T-cell (primary cell): Measurements from ENCODE around the gene TDRD10. TPM values are rescaled to one million over a fixed set of nuclear protein-coding genes. Genes with fewer than 3 reads are reported as not detected.

Source experiments
- ATAC-seq, 4 experiments: fragments of 200-7000 bp in 3 of 4; fragments of 150-1000 bp in 1 of 4; cut with Tn5 transposase; replicated peaks in 1 of 4; 1 replicate in 3 of 4; 2 replicates in 1 of 4; pipeline ENCODE4 v1.10.0; 2021; ENCODE audit warnings: moderate library complexity in 3 of 4, mild to moderate bottlenecking in 2 of 4, moderate number of reproducible peaks in 1 of 4
- CTCF ChIA-PET, 2 donors: fragments of 300-600 bp; sonication (Branson Sonifier 250); formaldehyde crosslinking; loops; one replicate each; lab custom pipeline; 2022; ENCODE audit warnings: antibody characterized with exemption in 2 of 2; lab: Charles Lee
- POLR2A ChIA-PET, 2 donors: fragments of 300-600 bp; sonication (Branson Sonifier 250); formaldehyde crosslinking; loops; one replicate each; lab custom pipeline; 2022; ENCODE audit warnings: antibody characterized with exemption in 2 of 2; lab: Charles Lee
- DNase-seq, 35 experiments: peaks; one replicate each; pipeline versions ENCODE4 v3.0.0 to v3.0.0-alpha.2; 2013 to 2023
- H3K27ac ChIP-seq: one replicate; pipeline ENCODE4 v1.5.1; 2013; ENCODE audit warnings: low read length
- H3K27me3 ChIP-seq, 2 experiments: replicated peaks in 1 of 2; 1 replicate in 1 of 2; 2 replicates in 1 of 2; pipeline versions ENCODE4 v1.6.1 to v1.7.0; 2013; ENCODE audit warnings: low read length in 1 of 2, mixed read lengths in 1 of 2; ENCODE audit not compliant: control insufficient read depth in 2 of 2, insufficient read depth in 2 of 2; ENCODE audit errors: extremely low read depth in 1 of 2
- H3K36me3 ChIP-seq, 2 donors: 1 replicate in 1 of 2; 2 replicates in 1 of 2; pipeline versions ENCODE4 v1.6.1 to v1.7.0; 2013; ENCODE audit warnings: low read length in 1 of 2; ENCODE audit not compliant: control insufficient read depth in 2 of 2, insufficient read depth in 1 of 2; ENCODE audit errors: extremely low read depth in 1 of 2
- H3K4me1 ChIP-seq, 2 experiments: 1 replicate in 1 of 2; 2 replicates in 1 of 2; pipeline versions ENCODE4 v1.6.1 to v1.7.0; 2013; ENCODE audit warnings: low read length in 2 of 2, mixed read lengths in 1 of 2; ENCODE audit not compliant: insufficient read depth in 2 of 2, control insufficient read depth in 1 of 2; ENCODE audit errors: extremely low read depth in 1 of 2
- H3K4me3 ChIP-seq, 2 donors: 1 replicate in 1 of 2; 2 replicates in 1 of 2; pipeline versions ENCODE4 v1.5.1 to v1.7.0; 2013; ENCODE audit warnings: mild to moderate bottlenecking in 2 of 2, low read length in 1 of 2, moderate library complexity in 1 of 2; ENCODE audit not compliant: control insufficient read depth in 1 of 2; ENCODE audit errors: extremely low read depth in 1 of 2
- H3K9me3 ChIP-seq: 2 replicates; pipeline ENCODE4 v1.7.0; 2013
- H3K27ac Mint-ChIP-seq, 2 donors: one replicate each; pipeline ENCODE4 v1.8.0; 2020 to 2021; ENCODE audit warnings: mild to moderate bottlenecking in 2 of 2, mixed read lengths in 2 of 2
- H3K27me3 Mint-ChIP-seq, 2 donors: one replicate each; pipeline ENCODE4 v1.8.0; 2021 to 2022; ENCODE audit warnings: mixed read lengths in 2 of 2
- H3K36me3 Mint-ChIP-seq: one replicate; pipeline ENCODE4 v1.8.0; 2021; ENCODE audit warnings: mixed read lengths
- H3K4me1 Mint-ChIP-seq, 3 donors: one replicate each; pipeline ENCODE4 v1.8.0; 2020 to 2022; ENCODE audit warnings: mixed read lengths in 3 of 3, mild to moderate bottlenecking in 1 of 3
- H3K4me3 Mint-ChIP-seq, 3 donors: one replicate each; pipeline ENCODE4 v1.8.0; 2020 to 2022; ENCODE audit warnings: mild to moderate bottlenecking in 3 of 3, mixed read lengths in 3 of 3, moderate library complexity in 3 of 3
- H3K9me3 Mint-ChIP-seq, 3 donors: one replicate each; pipeline ENCODE4 v1.8.0; 2020 to 2022; ENCODE audit warnings: mixed read lengths in 3 of 3
- WGBS: methylation state at CpG from one replicate; pipeline ENCODE4 v1.1.5; 2013; ENCODE audit warnings: missing lambda C conversion rate; ENCODE audit not compliant: insufficient coverage; 5-methylcytosine and 5-hydroxymethylcytosine counted together
- total RNA-seq, 35 experiments: library from RNA in 6 of 35; stranded (reverse) in 6 of 35; fragments of 120-200 nt in 1 of 35; gene quantifications; one replicate each; pipeline versions ENCODE4 v1.2.1 to v1.2.4 and lab custom pipeline; 2013 to 2026

TDRD10 gene
- total RNA-seq, 5 donors from 2014 or later (not counting 1 experiment from before 2014, with no cell fraction given): not detected

DNA sequence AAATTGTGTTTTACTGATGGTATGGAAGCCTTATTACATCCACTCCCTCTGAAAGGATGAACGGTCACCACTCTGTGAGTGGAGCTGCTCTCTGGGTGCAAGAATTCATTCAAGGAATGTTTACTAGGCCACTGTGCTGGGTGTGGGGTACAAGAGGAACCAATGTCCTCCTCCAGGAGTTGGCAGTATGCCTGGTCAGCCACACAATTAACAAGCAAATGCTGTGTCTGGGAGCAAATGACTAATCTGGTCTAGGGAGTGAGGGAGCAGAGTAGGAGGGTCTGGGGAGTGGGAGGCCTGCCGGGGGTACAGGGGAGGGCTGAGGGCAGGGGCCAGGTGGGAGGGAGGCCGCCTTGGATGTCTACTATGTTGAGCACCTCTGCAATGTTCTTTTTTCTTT lies 27.2 kb upstream of the TDRD10 start:
- H3K27me3 Mint-ChIP-seq: no peaks in the 10 kb centered on the region
- H3K36me3 Mint-ChIP-seq: no peaks in the 10 kb centered on the region
- H3K27ac Mint-ChIP-seq: no peak overlapping the region
- no peak overlapping the region for H3K4me3 Mint-ChIP-seq
- H3K4me1 Mint-ChIP-seq: peaks cover 17 to 30% (median 20%) of the 10 kb centered on the region in 3 donors
- Histone ChIP-seq H3K27ac (no peak overlapping the region), H3K4me3 (no peak overlapping the region), H3K9me3 (no peaks in the 10 kb centered on the region), H3K27me3 (no peaks in the 10 kb centered on the region), H3K36me3 (no peaks in the 10 kb centered on the region), H3K4me1 (peaks cover 0 to 13% of the 10 kb centered on the region in 2 experiments)
- POLR2A ChIA-PET: no interaction called here
- CTCF ChIA-PET: interaction anchor here in 1 of 2 donors (0.6 kb wide), 1 partner anchor 198 kb away, joined by 3 read pairs; no protein-coding TSS in a partner anchor
- DNase-seq (no peak), ATAC-seq (no peak)
- H3K9me3 Mint-ChIP-seq: no peaks in the 10 kb centered on the region
- 63% methylated on average over 1 of the region's 3 CpGs for WGBS

DNA sequence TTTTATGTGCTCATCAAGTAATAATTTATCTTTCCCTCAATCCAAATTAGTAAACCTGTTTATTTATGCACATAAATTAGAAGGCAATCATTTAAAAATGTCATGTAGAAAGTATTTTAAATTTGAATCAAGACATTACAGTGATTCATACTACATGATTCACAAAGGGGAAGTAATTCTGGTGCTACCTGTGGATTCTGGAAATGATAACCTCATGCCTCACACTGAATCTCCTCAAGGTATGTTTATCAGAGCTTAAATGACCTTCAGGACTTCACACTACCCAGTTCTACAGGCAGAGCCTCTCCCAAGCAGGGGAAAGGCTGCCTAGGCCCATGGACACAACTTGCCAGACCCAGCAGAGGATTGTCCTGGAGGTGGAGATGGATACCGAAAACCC lies 25.2 kb upstream of the TDRD10 start:
- Mint-ChIP-seq H3K27ac (peak overlapping the region in 1 of 2 donors; percentile 55), H3K4me3 (no peak overlapping the region), H3K36me3 (no peaks in the 10 kb centered on the region), H3K9me3 (no peaks in the 10 kb centered on the region), H3K27me3 (no peaks in the 10 kb centered on the region), H3K4me1 (peaks cover 17 to 23% (median 18%) of the 10 kb centered on the region in 3 donors)
- no peak for DNase-seq
- no peaks in the 10 kb centered on the region for H3K36me3 ChIP-seq
- no peak for ATAC-seq
- no CpG with 5 or more reads among the region's 1 CpG for WGBS
- H3K9me3 ChIP-seq: no peaks in the 10 kb centered on the region
- peaks cover 0 to 4% of the 10 kb centered on the region in 2 experiments for H3K4me1 ChIP-seq
- no peak overlapping the region for H3K27ac ChIP-seq
- ChIA-PET POLR2A (no interaction called here), CTCF (no interaction called here)
- H3K4me3 ChIP-seq: no peak overlapping the region
- no peaks in the 10 kb centered on the region for H3K27me3 ChIP-seq

DNA sequence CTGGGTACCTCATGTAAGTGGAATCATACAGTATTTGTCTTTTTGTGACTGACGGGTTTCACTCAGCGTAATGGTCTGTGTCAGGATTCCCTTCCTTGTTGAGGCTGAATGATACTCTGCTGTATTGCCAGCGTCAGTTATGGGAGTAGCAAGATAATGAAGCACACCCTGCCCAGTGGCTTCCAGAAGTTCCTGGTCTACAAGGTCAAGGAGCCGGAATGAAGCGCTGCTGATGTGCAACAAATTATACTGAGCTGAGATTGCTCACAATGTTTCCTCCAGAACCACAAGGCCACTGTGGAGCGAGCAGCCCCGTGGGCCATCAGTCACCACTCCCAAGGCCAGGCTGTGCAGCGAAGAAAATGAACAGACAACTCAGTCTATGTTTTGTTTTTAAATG lies 24.0 kb upstream of the TDRD10 start:
- POLR2A ChIA-PET: no interaction called here
- Mint-ChIP-seq H3K36me3 (no peaks in the 10 kb centered on the region), H3K4me3 (no peak overlapping the region), H3K27me3 (no peaks in the 10 kb centered on the region), H3K27ac (peak overlapping the region in 1 of 2 donors; percentile 88), H3K4me1 (peaks cover 17 to 21% (median 18%) of the 10 kb centered on the region in 3 donors), H3K9me3 (no peaks in the 10 kb centered on the region)
- Histone ChIP-seq H3K9me3 (no peaks in the 10 kb centered on the region), H3K4me1 (peaks cover 0 to 4% of the 10 kb centered on the region in 2 experiments), H3K27me3 (no peaks in the 10 kb centered on the region), H3K4me3 (no peak overlapping the region), H3K27ac (no peak overlapping the region), H3K36me3 (no peaks in the 10 kb centered on the region)
- 92% methylated on average over 3 of the region's 8 CpGs for whole genome bisulfite sequencing
- CTCF ChIA-PET: interaction anchor here in 1 of 2 donors (2.3 kb wide), 1 partner anchor 13 kb away, joined by 6 read pairs; no protein-coding TSS in a partner anchor
- no peak for ATAC-seq
- no peak for DNase-seq

DNA sequence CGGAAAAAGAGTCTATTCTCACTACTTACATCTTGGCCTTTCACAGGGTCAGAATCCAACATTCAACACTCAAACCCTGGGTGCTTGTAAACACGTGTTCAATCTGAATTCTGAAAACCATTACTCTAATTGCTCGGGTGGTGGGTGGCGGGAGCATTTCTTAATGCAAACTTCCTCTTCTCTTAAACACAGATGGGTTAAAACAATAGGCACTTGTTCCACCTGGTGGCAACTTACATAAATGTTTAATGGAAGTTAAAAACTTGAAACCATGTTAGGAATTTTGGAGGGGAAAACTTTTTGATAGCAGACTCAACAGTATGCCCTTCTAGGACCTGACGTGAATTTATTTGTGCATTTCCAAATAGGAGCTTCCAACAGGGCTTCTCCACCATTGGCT lies 23.4 kb upstream of the TDRD10 start:
- H3K4me3 Mint-ChIP-seq: no peak overlapping the region
- no peak overlapping the region for H3K27ac ChIP-seq
- H3K4me1 ChIP-seq: peaks cover 0 to 4% of the 10 kb centered on the region in 2 experiments
- ATAC-seq (peak; percentile 40 to 74 (median 62)), DNase-seq (peak in 5 of 35 experiments; percentile 11 to 53 (median 25))
- H3K9me3 ChIP-seq: no peaks in the 10 kb centered on the region
- no peaks in the 10 kb centered on the region for H3K27me3 ChIP-seq
- peak overlapping the region; percentile 64 to 88 for H3K27ac Mint-ChIP-seq
- ChIA-PET CTCF (interaction anchor here (1.1 to 3.3 kb wide), 8 partner anchors 12 to 607 kb away, joined by 3 to 25 read pairs (median 5); no protein-coding TSS in a partner anchor), POLR2A (no interaction called here)
- peaks cover 17 to 21% (median 18%) of the 10 kb centered on the region in 3 donors for H3K4me1 Mint-ChIP-seq
- no peaks in the 10 kb centered on the region for H3K36me3 Mint-ChIP-seq
- H3K9me3 Mint-ChIP-seq: no peaks in the 10 kb centered on the region
- H3K4me3 ChIP-seq: no peak overlapping the region
- peaks cover 0 to 4% of the 10 kb centered on the region in 2 donors for H3K27me3 Mint-ChIP-seq
- H3K36me3 ChIP-seq: no peaks in the 10 kb centered on the region
- no CpG with 5 or more reads among the region's 5 CpGs for WGBS

DNA sequence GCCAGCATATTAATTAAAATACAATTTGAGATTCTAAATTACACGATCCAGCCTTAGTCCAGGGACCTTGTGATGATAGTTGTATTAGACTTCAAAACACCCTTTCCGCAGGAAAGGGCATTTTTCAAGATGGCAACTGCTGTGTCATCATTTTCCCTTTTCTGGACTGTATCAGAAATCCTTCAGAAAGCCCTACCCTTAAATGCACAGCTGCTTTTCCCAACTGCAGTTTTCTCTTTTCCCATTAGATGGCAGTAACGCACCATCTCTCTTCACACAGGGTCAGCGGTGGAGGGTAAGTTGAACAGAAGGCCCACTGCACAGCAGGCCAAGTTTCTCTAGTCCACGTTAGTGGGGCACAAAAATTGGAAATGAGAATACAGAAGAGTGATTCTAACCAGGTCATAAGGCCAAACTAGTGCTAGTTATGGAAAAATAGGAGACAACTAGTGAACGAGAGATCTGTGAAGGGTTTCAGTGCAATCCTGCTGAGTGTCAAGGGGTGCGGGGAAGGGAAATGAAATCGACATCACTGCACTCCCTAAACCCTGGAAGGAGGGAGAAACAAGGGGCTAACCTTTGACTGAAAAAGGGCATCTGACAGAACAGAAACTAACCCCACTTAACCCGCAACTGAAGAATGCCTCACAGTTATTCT lies 22.1 kb upstream of the TDRD10 start:
- POLR2A ChIA-PET: no interaction called here
- 50% methylated on average over 2 of the region's 9 CpGs for WGBS
- no peak overlapping the region for H3K4me3 Mint-ChIP-seq

DNA sequence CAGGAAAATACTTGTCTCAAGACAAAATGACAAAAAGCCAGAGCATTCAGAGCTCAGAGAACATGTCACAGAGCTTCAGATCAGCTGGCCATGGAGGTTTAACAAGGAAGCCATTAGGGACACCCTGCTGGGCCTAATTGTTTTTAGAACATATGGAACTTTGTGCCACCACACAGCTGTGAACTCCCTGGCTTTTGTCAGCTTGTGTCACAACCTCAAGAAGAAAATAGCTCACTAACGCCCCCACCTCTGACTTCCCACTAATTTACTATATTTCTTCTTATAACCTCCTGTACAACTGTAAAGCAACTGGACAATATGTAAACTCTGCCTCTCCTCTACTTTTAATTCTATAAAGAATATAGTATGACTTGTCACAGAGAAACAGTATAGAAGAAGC lies 21.0 kb upstream of the TDRD10 start:
- Histone ChIP-seq H3K9me3 (no peaks in the 10 kb centered on the region), H3K27me3 (no peaks in the 10 kb centered on the region), H3K4me1 (peaks cover 0 to 4% of the 10 kb centered on the region in 2 experiments), H3K27ac (no peak overlapping the region), H3K36me3 (no peaks in the 10 kb centered on the region), H3K4me3 (no peak overlapping the region)
- no peak overlapping the region for H3K27ac Mint-ChIP-seq
- peaks cover 17 to 21% (median 18%) of the 10 kb centered on the region in 3 donors for H3K4me1 Mint-ChIP-seq
- no CpG with 5 or more reads among the region's 1 CpG for WGBS
- no peaks in the 10 kb centered on the region for H3K36me3 Mint-ChIP-seq
- DNase-seq (no peak), ATAC-seq (no peak)
- POLR2A ChIA-PET: no interaction called here
- CTCF ChIA-PET: interaction anchor here (0.5 to 3.3 kb wide), 9 partner anchors 13 to 157 kb away, joined by 3 to 25 read pairs (median 3); no protein-coding TSS in a partner anchor
- peaks cover 0 to 4% of the 10 kb centered on the region in 2 donors for H3K27me3 Mint-ChIP-seq
- no peaks in the 10 kb centered on the region for H3K9me3 Mint-ChIP-seq
- no peak overlapping the region for H3K4me3 Mint-ChIP-seq

More for the DNA sequence above, 22.1 kb upstream of the TDRD10 start:
- H3K9me3 ChIP-seq: no peaks in the 10 kb centered on the region
- Mint-ChIP-seq H3K4me1 (peaks cover 17 to 21% (median 18%) of the 10 kb centered on the region in 3 donors), H3K9me3 (no peaks in the 10 kb centered on the region), H3K36me3 (no peaks in the 10 kb centered on the region), H3K27ac (no peak overlapping the region), H3K27me3 (peaks cover 0 to 4% of the 10 kb centered on the region in 2 donors)
- ATAC-seq (peak; percentile 82 to 87 (median 83)), DNase-seq (peak in 23 of 35 experiments; percentile 21 to 83 (median 40))
- no peaks in the 10 kb centered on the region for H3K36me3 ChIP-seq
- peaks cover 0 to 4% of the 10 kb centered on the region in 2 experiments for H3K4me1 ChIP-seq
- H3K4me3 ChIP-seq: no peak overlapping the region
- no peak overlapping the region for H3K27ac ChIP-seq
- no peaks in the 10 kb centered on the region for H3K27me3 ChIP-seq
- CTCF ChIA-PET: interaction anchor here (0.5 to 3.3 kb wide), 17 partner anchors 13 to 816 kb away, joined by 3 to 25 read pairs (median 3); no protein-coding TSS in a partner anchor
